KMS-11 (cell line): ENCODE data around the gene MMAA.

Experiments
- H2AFZ ChIP-seq: fragments of 200-600 bp; sonication (generic); 2 replicates; pipeline ENCODE4 v1.6.1; 2016; ENCODE audit warnings: antibody characterized with exemption, mixed run types, low read depth
- H3K27ac ChIP-seq: fragments of 200-600 bp; sonication (generic); 2 replicates; pipeline ENCODE4 v1.6.1; 2016; ENCODE audit warnings: mild to moderate bottlenecking, mixed run types
- H3K27me3 ChIP-seq: fragments of 200-600 bp; sonication (generic); 2 replicates; pipeline ENCODE4 v1.6.1; 2017; ENCODE audit warnings: mild to moderate bottlenecking, low read depth, mixed run types, moderate library complexity; ENCODE audit not compliant: insufficient read depth
- H3K36me3 ChIP-seq: fragments of 200-600 bp; sonication (generic); 2 replicates; pipeline ENCODE4 v1.6.1; 2017; ENCODE audit warnings: mild to moderate bottlenecking, mixed run types; ENCODE audit not compliant: insufficient read depth
- H3K4me1 ChIP-seq: fragments of 200-600 bp; sonication (generic); 2 replicates; pipeline ENCODE4 v1.6.1; 2016; ENCODE audit warnings: mild to moderate bottlenecking, low read depth, mixed run types; ENCODE audit not compliant: poor library complexity, severe bottlenecking
- H3K4me2 ChIP-seq: fragments of 200-600 bp; sonication (generic); 2 replicates; pipeline ENCODE4 v1.7.0; 2016; ENCODE audit warnings: mild to moderate bottlenecking, mixed run types
- H3K4me3 ChIP-seq: fragments of 200-600 bp; sonication (generic); IDR thresholded peaks from 2 replicates; pipeline ENCODE4 v1.6.1; 2017; ENCODE audit warnings: low read depth, low read length, mixed read lengths; ENCODE audit not compliant: insufficient read depth
- H3K79me2 ChIP-seq: fragments of 200-600 bp; sonication (generic); 2 replicates; pipeline ENCODE4 v1.6.1; 2016; ENCODE audit warnings: low read depth, mixed run types; ENCODE audit not compliant: insufficient read depth
- H3K9ac ChIP-seq: fragments of 200-600 bp; sonication (generic); 2 replicates; pipeline ENCODE4 v1.6.1; 2016; ENCODE audit warnings: mild to moderate bottlenecking, mixed run types
- H4K20me1 ChIP-seq: fragments of 200-600 bp; sonication (generic); 2 replicates; pipeline ENCODE4 v1.6.1; 2016; ENCODE audit warnings: mild to moderate bottlenecking, mixed run types; ENCODE audit not compliant: insufficient read depth
- CTCF ChIP-seq: fragments of 200-600 bp; sonication (generic); conservative IDR thresholded peaks from 2 replicates; pipeline ENCODE4 v1.6.1; 2017; ENCODE audit warnings: low read depth, mild to moderate bottlenecking, antibody characterized with exemption, low read length, moderate library complexity, mixed read lengths

Gene MMAA

GRCh38 chr4:145644699-145645098, 25.5 kb downstream of the MMAA start:
- peaks cover 2% of the 10 kb centered on the region for H3K4me1 ChIP-seq
- no peak overlapping the region for H3K4me3 ChIP-seq
- no peaks in the 10 kb centered on the region for H3K36me3 ChIP-seq
- no peak overlapping the region for H3K9ac ChIP-seq
- H3K27me3 ChIP-seq = no peaks in the 10 kb centered on the region
- no peak overlapping the region for H3K4me2 ChIP-seq
- no peak overlapping the region for H2AFZ ChIP-seq
- no peak for TF ChIP-seq CTCF
- no peaks in the 10 kb centered on the region for H4K20me1 ChIP-seq
- no peak overlapping the region for H3K27ac ChIP-seq
- no peaks in the 10 kb centered on the region for H3K79me2 ChIP-seq

GRCh38 chr4:145656156-145656555, 37.0 kb downstream of the MMAA start:
- Histone ChIP-seq H3K27me3 (no peaks in the 10 kb centered on the region), H3K4me1 (no peaks in the 10 kb centered on the region), H3K4me3 (no peak overlapping the region), H3K79me2 (no peaks in the 10 kb centered on the region), H3K9ac (no peak overlapping the region), H3K4me2 (no peak overlapping the region), H3K36me3 (no peaks in the 10 kb centered on the region), H3K27ac (no peak overlapping the region), H4K20me1 (no peaks in the 10 kb centered on the region), H2AFZ (no peak overlapping the region)
- no peak for TF ChIP-seq CTCF

DNA sequence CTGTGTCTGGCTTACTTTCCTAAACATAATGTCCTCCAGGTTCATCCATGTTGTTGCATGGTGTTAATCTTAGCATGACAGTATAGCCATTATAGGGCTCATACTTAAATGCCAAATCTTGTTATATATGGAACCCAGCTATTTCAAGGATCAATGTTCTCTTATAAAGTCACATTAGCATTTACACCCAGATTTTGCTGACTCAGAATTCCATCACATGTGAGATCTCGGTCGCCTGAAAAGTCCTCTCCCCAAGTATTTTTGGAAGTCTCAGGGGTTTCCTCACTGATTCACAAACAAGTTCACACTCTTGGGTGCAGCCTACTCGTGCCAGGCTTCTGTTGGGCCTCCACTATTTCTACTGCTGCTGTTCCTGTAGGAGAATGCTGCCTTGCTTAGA, 40.9 kb downstream of the MMAA start:
- Histone ChIP-seq H3K79me2 (no peaks in the 10 kb centered on the region), H3K27ac (no peak overlapping the region), H3K4me2 (no peak overlapping the region), H3K4me3 (no peak overlapping the region), H2AFZ (no peak overlapping the region), H3K9ac (no peak overlapping the region), H3K27me3 (no peaks in the 10 kb centered on the region), H3K36me3 (no peaks in the 10 kb centered on the region), H4K20me1 (no peaks in the 10 kb centered on the region), H3K4me1 (no peaks in the 10 kb centered on the region)
- no peak for TF ChIP-seq CTCF

GRCh38 chr4:145663194-145663593, 44.0 kb downstream of the MMAA start:
- H3K4me2 ChIP-seq = no peak overlapping the region
- no peaks in the 10 kb centered on the region for H3K27me3 ChIP-seq
- no peak overlapping the region for H3K4me3 ChIP-seq
- no peak overlapping the region for H3K27ac ChIP-seq
- H3K36me3 ChIP-seq = no peaks in the 10 kb centered on the region
- no peaks in the 10 kb centered on the region for H3K79me2 ChIP-seq
- no peak overlapping the region for H3K9ac ChIP-seq
- H3K4me1 ChIP-seq = no peaks in the 10 kb centered on the region
- TF ChIP-seq CTCF = no peak
- no peak overlapping the region for H2AFZ ChIP-seq
- H4K20me1 ChIP-seq = no peaks in the 10 kb centered on the region

DNA sequence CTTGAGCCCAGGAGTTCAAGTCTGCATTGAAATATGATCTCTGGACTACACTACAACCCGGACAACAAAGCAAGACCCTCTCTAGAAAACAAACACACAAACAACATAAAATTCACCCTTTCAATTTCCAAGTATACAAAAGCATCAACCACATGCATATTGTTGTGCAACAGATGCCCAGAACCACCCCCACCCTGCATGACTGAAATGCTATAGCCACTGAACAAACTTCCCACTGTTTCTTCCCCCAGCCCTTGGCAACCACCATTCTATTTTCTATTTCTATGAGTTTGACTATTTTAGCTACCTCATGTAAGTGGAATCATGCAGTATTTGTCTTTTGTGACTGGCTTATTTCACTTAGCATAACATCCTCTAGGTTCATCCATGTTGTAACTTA, 46.6 kb downstream of the MMAA start:
- Histone ChIP-seq H3K27ac (no peak overlapping the region), H3K4me2 (no peak overlapping the region), H3K4me1 (no peaks in the 10 kb centered on the region), H3K9ac (no peak overlapping the region), H3K79me2 (no peaks in the 10 kb centered on the region), H3K27me3 (no peaks in the 10 kb centered on the region), H2AFZ (no peak overlapping the region), H3K36me3 (no peaks in the 10 kb centered on the region), H4K20me1 (no peaks in the 10 kb centered on the region), H3K4me3 (no peak overlapping the region)
- TF ChIP-seq CTCF = no peak
